HEK293 (cell line): Measurements from ENCODE around the gene CHSY1.

Source experiments
- HOXD13 ChIP-seq: sonication (generic); formaldehyde crosslinking; IDR thresholded peaks from 2 replicates; pipeline ENCODE4 v1.8.0; 2022; ENCODE audit warnings: missing genetic modification reagents, borderline replicate concordance
- KLF8 ChIP-seq: fragments of 450-650 bp; formaldehyde crosslinking; IDR thresholded peaks from 2 replicates; pipeline ENCODE4 v1.5.1; 2016; ENCODE audit warnings: missing biosample characterization, missing genetic modification characterization
- MZF1 ChIP-seq: fragments of 450-650 bp; formaldehyde crosslinking; IDR thresholded peaks from 2 replicates; pipeline ENCODE4 v1.5.1; 2017; ENCODE audit warnings: missing biosample characterization, missing genetic modification characterization, borderline replicate concordance
- SP2 ChIP-seq: fragments of 450-650 bp; formaldehyde crosslinking; IDR thresholded peaks from 2 replicates; pipeline ENCODE4 v1.5.1; 2016; ENCODE audit warnings: missing biosample characterization, missing genetic modification characterization
- TRIM28 ChIP-seq: IDR thresholded peaks from 2 replicates; pipeline ENCODE4 v1.6.1; 2011; ENCODE audit warnings: low read length, control low read depth, borderline replicate concordance
- ZNF140 ChIP-seq: fragments of 450-650 bp; formaldehyde crosslinking; IDR thresholded peaks from 2 replicates; pipeline ENCODE4 v1.5.1; 2016; ENCODE audit warnings: missing biosample characterization, missing genetic modification characterization
- ZNF175 ChIP-seq: fragments of 450-650 bp; formaldehyde crosslinking; IDR thresholded peaks from 2 replicates; pipeline ENCODE4 v1.5.1; 2016; ENCODE audit warnings: missing biosample characterization, missing genetic modification characterization
- ZNF223 ChIP-seq: fragments of 450-650 bp; formaldehyde crosslinking; IDR thresholded peaks from 2 replicates; pipeline ENCODE4 v1.5.1; 2016; ENCODE audit warnings: missing biosample characterization, missing genetic modification characterization
- ZNF24 ChIP-seq: fragments of 450-650 bp; formaldehyde crosslinking; IDR thresholded peaks from 2 replicates; pipeline ENCODE4 v1.5.1; 2016; ENCODE audit warnings: missing biosample characterization, missing genetic modification characterization
- ZNF302 ChIP-seq: fragments of 450-650 bp; formaldehyde crosslinking; IDR thresholded peaks from 2 replicates; pipeline ENCODE4 v1.5.1; 2016; ENCODE audit warnings: missing biosample characterization, missing genetic modification characterization, low read depth
- ZNF354C ChIP-seq: fragments of 450-650 bp; formaldehyde crosslinking; IDR thresholded peaks from 2 replicates; pipeline ENCODE4 v1.5.1; 2016; ENCODE audit warnings: missing biosample characterization, missing genetic modification characterization, low read depth, borderline replicate concordance
- ZNF561 ChIP-seq: fragments of 450-650 bp; IDR thresholded peaks from 2 replicates; pipeline ENCODE4 v1.5.1; 2018; ENCODE audit warnings: missing biosample characterization, missing genetic modification characterization, borderline replicate concordance
- ZNF571 ChIP-seq: fragments of 450-650 bp; formaldehyde crosslinking; IDR thresholded peaks from 2 replicates; pipeline ENCODE4 v1.5.0; 2017; ENCODE audit warnings: missing biosample characterization, missing genetic modification characterization
- ZNF585B ChIP-seq: fragments of 450-650 bp; formaldehyde crosslinking; IDR thresholded peaks from 2 replicates; pipeline ENCODE4 v1.5.1; 2016; ENCODE audit warnings: missing biosample characterization, missing genetic modification characterization
- ZNF747 ChIP-seq: fragments of 450-650 bp; formaldehyde crosslinking; IDR thresholded peaks from 2 replicates; pipeline ENCODE4 v1.5.1; 2016; ENCODE audit warnings: missing biosample characterization, missing genetic modification characterization
- TF ChIP-seq, protein P1 (sequence below): fragments of 450-650 bp; formaldehyde crosslinking; IDR thresholded peaks from 2 replicates; pipeline ENCODE4 v1.5.1; 2017; ENCODE audit warnings: missing biosample characterization, missing genetic modification characterization
- TF ChIP-seq, protein P2 (sequence below): fragments of 450-650 bp; formaldehyde crosslinking; conservative IDR thresholded peaks from 2 replicates; pipeline ENCODE4 v1.5.1; 2016; ENCODE audit warnings: low read depth, missing biosample characterization, missing genetic modification characterization
- TF ChIP-seq, protein P3 (sequence below): fragments of 450-650 bp; formaldehyde crosslinking; IDR thresholded peaks from 2 replicates; pipeline ENCODE4 v1.5.1; 2016; ENCODE audit warnings: missing biosample characterization, missing genetic modification characterization
- TF ChIP-seq, protein P4 (sequence below): fragments of 450-650 bp; formaldehyde crosslinking; IDR thresholded peaks from 2 replicates; pipeline ENCODE4 v1.5.1; 2016; ENCODE audit warnings: missing biosample characterization, missing genetic modification characterization
- TF ChIP-seq, protein P5 (sequence below): fragments of 450-650 bp; formaldehyde crosslinking; IDR thresholded peaks from 2 replicates; pipeline ENCODE4 v1.5.1; 2016; ENCODE audit warnings: missing biosample characterization, missing genetic modification characterization, borderline replicate concordance
- TF ChIP-seq, protein P6 (sequence below): fragments of 450-650 bp; formaldehyde crosslinking; IDR thresholded peaks from 2 replicates; pipeline ENCODE4 v1.5.1; 2016; ENCODE audit warnings: missing biosample characterization, missing genetic modification characterization
- TF ChIP-seq, protein P7 (sequence below): fragments of 450-650 bp; formaldehyde crosslinking; IDR thresholded peaks from 2 replicates; pipeline ENCODE4 v1.5.1; 2016; ENCODE audit warnings: missing biosample characterization, missing genetic modification characterization

The CHSY1 gene

DNA sequence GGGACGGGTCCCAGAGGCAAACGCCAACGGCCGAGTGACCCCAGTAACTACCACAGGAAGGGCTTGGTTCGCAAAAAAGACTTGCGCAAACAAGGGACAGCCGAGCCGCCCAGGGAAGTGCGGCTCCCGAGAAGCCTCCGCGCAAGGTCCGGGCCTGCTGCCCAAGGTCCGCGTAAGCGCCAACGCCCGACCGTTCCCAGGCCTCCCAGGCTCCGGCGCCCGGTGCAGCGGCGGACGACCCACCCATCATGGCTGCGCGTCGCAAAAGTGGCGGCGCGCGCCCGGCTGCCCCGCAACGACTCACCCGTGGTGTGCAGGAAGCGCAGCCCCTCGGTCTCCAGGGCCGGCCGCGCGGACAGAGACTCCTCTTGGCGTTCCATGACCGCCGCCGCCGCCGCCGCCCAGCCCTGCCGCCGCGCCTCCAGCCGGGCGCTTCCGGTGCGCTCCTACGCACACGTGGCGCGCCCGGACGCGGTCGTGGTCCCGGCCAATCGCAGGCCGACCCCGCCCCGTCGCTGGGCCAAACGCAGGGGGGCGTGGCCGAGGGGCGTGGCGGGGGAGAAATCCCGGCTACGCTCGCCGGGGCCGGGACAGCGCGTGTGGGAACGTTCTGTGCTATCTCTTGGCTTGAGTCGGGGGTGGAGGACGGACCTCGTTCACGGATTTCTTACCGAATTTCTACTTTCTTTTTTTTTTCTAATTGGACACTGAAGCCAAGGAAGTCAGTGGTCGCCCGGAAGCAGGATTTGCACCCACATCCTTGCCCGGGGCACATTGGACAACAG lies 25.4 kb upstream of the CHSY1 start, which contains the start of gene SELENOS (continued):
- TF ChIP-seq ZNF24 (tag by site-specific recombination) (no peak), ZNF175 (tag by site-specific recombination) (no peak), ZNF223 (tag by site-specific recombination) (no peak), HOXD13 (CRISPR knock-in tag) (no peak), SP2 (tag by site-specific recombination) (peak; percentile 78), ZNF140 (no peak), ZNF747 (tag by site-specific recombination) (no peak), KLF8 (tag by site-specific recombination) (peak; percentile 83), ZNF561 (tag by site-specific recombination) (peak; percentile 81; the same call in 1 of the 2 replicates), ZNF302 (tag by site-specific recombination) (no peak), MZF1 (tag by site-specific recombination) (no peak), TRIM28 (no peak; the same call in 1 of the 2 replicates), ZNF585B (tag by site-specific recombination) (0 out of 2 replicates have a peak, but pooled peaks have one; percentile 11), ZNF354C (no peak), ZNF571 (tag by site-specific recombination) (no peak)
- TF ChIP-seq, protein P1, sequence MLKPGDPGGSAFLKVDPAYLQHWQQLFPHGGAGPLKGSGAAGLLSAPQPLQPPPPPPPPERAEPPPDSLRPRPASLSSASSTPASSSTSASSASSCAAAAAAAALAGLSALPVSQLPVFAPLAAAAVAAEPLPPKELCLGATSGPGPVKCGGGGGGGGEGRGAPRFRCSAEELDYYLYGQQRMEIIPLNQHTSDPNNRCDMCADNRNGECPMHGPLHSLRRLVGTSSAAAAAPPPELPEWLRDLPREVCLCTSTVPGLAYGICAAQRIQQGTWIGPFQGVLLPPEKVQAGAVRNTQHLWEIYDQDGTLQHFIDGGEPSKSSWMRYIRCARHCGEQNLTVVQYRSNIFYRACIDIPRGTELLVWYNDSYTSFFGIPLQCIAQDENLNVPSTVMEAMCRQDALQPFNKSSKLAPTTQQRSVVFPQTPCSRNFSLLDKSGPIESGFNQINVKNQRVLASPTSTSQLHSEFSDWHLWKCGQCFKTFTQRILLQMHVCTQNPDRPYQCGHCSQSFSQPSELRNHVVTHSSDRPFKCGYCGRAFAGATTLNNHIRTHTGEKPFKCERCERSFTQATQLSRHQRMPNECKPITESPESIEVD (tag by site-specific recombination): no peak
- TF ChIP-seq, protein P2, sequence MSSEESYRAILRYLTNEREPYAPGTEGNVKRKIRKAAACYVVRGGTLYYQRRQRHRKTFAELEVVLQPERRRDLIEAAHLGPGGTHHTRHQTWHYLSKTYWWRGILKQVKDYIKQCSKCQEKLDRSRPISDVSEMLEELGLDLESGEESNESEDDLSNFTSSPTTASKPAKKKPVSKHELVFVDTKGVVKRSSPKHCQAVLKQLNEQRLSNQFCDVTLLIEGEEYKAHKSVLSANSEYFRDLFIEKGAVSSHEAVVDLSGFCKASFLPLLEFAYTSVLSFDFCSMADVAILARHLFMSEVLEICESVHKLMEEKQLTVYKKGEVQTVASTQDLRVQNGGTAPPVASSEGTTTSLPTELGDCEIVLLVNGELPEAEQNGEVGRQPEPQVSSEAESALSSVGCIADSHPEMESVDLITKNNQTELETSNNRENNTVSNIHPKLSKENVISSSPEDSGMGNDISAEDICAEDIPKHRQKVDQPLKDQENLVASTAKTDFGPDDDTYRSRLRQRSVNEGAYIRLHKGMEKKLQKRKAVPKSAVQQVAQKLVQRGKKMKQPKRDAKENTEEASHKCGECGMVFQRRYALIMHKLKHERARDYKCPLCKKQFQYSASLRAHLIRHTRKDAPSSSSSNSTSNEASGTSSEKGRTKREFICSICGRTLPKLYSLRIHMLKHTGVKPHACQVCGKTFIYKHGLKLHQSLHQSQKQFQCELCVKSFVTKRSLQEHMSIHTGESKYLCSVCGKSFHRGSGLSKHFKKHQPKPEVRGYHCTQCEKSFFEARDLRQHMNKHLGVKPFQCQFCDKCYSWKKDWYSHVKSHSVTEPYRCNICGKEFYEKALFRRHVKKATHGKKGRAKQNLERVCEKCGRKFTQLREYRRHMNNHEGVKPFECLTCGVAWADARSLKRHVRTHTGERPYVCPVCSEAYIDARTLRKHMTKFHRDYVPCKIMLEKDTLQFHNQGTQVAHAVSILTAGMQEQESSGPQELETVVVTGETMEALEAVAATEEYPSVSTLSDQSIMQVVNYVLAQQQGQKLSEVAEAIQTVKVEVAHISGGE (tag by site-specific recombination): peak; percentile 62; the same call in 1 of the 2 replicates
- TF ChIP-seq, protein P3, sequence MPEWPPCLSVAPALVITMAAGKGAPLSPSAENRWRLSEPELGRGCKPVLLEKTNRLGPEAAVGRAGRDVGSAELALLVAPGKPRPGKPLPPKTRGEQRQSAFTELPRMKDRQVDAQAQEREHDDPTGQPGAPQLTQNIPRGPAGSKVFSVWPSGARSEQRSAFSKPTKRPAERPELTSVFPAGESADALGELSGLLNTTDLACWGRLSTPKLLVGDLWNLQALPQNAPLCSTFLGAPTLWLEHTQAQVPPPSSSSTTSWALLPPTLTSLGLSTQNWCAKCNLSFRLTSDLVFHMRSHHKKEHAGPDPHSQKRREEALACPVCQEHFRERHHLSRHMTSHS (tag by site-specific recombination): no peak
- TF ChIP-seq, protein P4, sequence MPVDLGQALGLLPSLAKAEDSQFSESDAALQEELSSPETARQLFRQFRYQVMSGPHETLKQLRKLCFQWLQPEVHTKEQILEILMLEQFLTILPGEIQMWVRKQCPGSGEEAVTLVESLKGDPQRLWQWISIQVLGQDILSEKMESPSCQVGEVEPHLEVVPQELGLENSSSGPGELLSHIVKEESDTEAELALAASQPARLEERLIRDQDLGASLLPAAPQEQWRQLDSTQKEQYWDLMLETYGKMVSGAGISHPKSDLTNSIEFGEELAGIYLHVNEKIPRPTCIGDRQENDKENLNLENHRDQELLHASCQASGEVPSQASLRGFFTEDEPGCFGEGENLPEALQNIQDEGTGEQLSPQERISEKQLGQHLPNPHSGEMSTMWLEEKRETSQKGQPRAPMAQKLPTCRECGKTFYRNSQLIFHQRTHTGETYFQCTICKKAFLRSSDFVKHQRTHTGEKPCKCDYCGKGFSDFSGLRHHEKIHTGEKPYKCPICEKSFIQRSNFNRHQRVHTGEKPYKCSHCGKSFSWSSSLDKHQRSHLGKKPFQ (tag by site-specific recombination): no peak
- TF ChIP-seq, protein P5, sequence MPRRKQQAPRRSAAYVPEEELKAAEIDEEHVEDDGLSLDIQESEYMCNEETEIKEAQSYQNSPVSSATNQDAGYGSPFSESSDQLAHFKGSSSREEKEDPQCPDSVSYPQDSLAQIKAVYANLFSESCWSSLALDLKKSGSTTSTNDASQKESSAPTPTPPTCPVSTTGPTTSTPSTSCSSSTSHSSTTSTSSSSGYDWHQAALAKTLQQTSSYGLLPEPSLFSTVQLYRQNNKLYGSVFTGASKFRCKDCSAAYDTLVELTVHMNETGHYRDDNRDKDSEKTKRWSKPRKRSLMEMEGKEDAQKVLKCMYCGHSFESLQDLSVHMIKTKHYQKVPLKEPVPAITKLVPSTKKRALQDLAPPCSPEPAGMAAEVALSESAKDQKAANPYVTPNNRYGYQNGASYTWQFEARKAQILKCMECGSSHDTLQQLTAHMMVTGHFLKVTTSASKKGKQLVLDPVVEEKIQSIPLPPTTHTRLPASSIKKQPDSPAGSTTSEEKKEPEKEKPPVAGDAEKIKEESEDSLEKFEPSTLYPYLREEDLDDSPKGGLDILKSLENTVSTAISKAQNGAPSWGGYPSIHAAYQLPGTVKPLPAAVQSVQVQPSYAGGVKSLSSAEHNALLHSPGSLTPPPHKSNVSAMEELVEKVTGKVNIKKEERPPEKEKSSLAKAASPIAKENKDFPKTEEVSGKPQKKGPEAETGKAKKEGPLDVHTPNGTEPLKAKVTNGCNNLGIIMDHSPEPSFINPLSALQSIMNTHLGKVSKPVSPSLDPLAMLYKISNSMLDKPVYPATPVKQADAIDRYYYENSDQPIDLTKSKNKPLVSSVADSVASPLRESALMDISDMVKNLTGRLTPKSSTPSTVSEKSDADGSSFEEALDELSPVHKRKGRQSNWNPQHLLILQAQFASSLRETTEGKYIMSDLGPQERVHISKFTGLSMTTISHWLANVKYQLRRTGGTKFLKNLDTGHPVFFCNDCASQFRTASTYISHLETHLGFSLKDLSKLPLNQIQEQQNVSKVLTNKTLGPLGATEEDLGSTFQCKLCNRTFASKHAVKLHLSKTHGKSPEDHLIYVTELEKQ (tag by site-specific recombination): no peak
- TF ChIP-seq, protein P6, sequence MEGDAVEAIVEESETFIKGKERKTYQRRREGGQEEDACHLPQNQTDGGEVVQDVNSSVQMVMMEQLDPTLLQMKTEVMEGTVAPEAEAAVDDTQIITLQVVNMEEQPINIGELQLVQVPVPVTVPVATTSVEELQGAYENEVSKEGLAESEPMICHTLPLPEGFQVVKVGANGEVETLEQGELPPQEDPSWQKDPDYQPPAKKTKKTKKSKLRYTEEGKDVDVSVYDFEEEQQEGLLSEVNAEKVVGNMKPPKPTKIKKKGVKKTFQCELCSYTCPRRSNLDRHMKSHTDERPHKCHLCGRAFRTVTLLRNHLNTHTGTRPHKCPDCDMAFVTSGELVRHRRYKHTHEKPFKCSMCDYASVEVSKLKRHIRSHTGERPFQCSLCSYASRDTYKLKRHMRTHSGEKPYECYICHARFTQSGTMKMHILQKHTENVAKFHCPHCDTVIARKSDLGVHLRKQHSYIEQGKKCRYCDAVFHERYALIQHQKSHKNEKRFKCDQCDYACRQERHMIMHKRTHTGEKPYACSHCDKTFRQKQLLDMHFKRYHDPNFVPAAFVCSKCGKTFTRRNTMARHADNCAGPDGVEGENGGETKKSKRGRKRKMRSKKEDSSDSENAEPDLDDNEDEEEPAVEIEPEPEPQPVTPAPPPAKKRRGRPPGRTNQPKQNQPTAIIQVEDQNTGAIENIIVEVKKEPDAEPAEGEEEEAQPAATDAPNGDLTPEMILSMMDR (tag by site-specific recombination): no peak
- TF ChIP-seq, protein P7, sequence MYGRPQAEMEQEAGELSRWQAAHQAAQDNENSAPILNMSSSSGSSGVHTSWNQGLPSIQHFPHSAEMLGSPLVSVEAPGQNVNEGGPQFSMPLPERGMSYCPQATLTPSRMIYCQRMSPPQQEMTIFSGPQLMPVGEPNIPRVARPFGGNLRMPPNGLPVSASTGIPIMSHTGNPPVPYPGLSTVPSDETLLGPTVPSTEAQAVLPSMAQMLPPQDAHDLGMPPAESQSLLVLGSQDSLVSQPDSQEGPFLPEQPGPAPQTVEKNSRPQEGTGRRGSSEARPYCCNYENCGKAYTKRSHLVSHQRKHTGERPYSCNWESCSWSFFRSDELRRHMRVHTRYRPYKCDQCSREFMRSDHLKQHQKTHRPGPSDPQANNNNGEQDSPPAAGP: peak; percentile 41; the same call in 1 of the 2 replicates
